C1 segment of cervical spinal cord (tissue), 14 donors: Measurements from ENCODE around the gene NRGN.

Experiments
- DNase-seq, 14 donors: peaks; one replicate each; lab custom pipeline; 2025; lab: John Stamatoyannopoulos, UW

The NRGN gene

GRCh38 chr11:124788521-124788920 lies 48.8 kb downstream of the NRGN start:
- no peak for DNase-seq

- DNase-seq = no peak
These were observed 52.0 kb downstream of the NRGN start for GRCh38 chr11:124791626-124792341.

- no peak for DNase-seq
These were observed 53.9 kb downstream of the NRGN start for GRCh38 chr11:124793466-124794278.

GRCh38 chr11:124796312-124796711 lies 56.6 kb downstream of the NRGN start:
- DNase-seq = no peak
